ENCODE measurements around the gene TMEM271.

DNA sequence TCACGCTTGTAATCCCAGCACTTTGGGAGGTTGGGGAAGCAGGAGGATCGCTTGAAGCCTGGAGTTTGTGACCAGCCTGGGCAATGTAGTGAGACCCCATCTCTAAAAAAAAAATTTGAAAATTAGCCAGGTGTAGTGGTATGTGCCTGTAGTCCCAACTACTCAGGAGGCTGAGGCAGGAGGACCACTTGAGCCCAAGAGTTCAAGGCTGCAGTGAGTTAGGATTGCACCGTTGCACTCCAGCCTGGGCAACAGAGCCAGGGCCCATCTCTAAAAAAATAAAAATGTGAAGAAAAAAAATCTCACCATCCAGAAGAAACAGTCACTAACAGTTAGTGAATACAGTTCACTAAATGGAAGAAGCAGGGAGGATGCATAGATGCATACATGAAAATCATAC is 34.8 kb downstream of the TMEM271 start:
- TF ChIP-seq EZH2 (IDR thresholded peaks at IDR 0.05; ENCODE audit: borderline replicate concordance, low read depth, low read length, severe bottlenecking) (no peak), POLR2A (IDR thresholded peaks at IDR 0.05; ENCODE audit: low read depth, low read length) (no peak), MYC (IDR thresholded peaks at IDR 0.05; ENCODE audit: low read depth, low read length) (no peak), FOS (IDR thresholded peaks at IDR 0.05; ENCODE audit: borderline replicate concordance, insufficient read depth, low read length) (no peak), JUN (IDR thresholded peaks at IDR 0.05; ENCODE audit: borderline replicate concordance, insufficient read depth, insufficient read length, low read depth) (no peak)
- TF ChIP-seq, protein P1, sequence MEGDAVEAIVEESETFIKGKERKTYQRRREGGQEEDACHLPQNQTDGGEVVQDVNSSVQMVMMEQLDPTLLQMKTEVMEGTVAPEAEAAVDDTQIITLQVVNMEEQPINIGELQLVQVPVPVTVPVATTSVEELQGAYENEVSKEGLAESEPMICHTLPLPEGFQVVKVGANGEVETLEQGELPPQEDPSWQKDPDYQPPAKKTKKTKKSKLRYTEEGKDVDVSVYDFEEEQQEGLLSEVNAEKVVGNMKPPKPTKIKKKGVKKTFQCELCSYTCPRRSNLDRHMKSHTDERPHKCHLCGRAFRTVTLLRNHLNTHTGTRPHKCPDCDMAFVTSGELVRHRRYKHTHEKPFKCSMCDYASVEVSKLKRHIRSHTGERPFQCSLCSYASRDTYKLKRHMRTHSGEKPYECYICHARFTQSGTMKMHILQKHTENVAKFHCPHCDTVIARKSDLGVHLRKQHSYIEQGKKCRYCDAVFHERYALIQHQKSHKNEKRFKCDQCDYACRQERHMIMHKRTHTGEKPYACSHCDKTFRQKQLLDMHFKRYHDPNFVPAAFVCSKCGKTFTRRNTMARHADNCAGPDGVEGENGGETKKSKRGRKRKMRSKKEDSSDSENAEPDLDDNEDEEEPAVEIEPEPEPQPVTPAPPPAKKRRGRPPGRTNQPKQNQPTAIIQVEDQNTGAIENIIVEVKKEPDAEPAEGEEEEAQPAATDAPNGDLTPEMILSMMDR (IDR thresholded peaks at IDR 0.05; ENCODE audit: extremely low read depth in 1 of 2, insufficient read depth in 1 of 2, low read depth in 1 of 2, low read length in 2 of 2), result no peak
- TF ChIP-seq, protein P2, sequence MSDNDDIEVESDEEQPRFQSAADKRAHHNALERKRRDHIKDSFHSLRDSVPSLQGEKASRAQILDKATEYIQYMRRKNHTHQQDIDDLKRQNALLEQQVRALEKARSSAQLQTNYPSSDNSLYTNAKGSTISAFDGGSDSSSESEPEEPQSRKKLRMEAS (IDR thresholded peaks at IDR 0.05; ENCODE audit: insufficient read depth, insufficient read length), result no peak

All from endothelial cell of umbilical vein (primary cell).